BLaER1 treated with 17β-estradiol and CSF1 and Interleukin-3, amounts not matched to agents 10 nM and 100 nM (cell line): Measurements from ENCODE around the gene MSL3B.
"Not testable (repeated sequence)": the region's sequence is repeated elsewhere in the genome, so short reads cannot be mapped to it uniquely, and the experiment has no call there.

Source experiments
- H3K27ac ChIP-seq, 11 experiments: shearing (Covaris generic); formaldehyde crosslinking; 2 replicates each; pipeline ENCODE4 v1.8.1; 2022
- H3K27me3 ChIP-seq, 11 experiments: shearing (Covaris generic); formaldehyde crosslinking; 2 replicates each; pipeline ENCODE4 v1.8.1; 2022
- H3K36me3 ChIP-seq, 11 experiments: shearing (Covaris generic); formaldehyde crosslinking; 2 replicates each; pipeline ENCODE4 v1.8.1; 2022
- H3K4me1 ChIP-seq, 10 experiments: shearing (Covaris generic); formaldehyde crosslinking; 2 replicates each; pipeline ENCODE4 v1.8.1; 2022
- H3K4me2 ChIP-seq, 11 experiments: shearing (Covaris generic); formaldehyde crosslinking; 2 replicates each; pipeline ENCODE4 v1.8.1; 2022
- H3K4me3 ChIP-seq, 10 experiments: shearing (Covaris generic); formaldehyde crosslinking; 2 replicates each; pipeline ENCODE4 v1.8.1; 2022
- H3K9ac ChIP-seq, 11 experiments: shearing (Covaris generic); formaldehyde crosslinking; 2 replicates each; pipeline ENCODE4 v1.8.1; 2022
- H3K9me3 ChIP-seq, 11 experiments: shearing (Covaris generic); formaldehyde crosslinking; replicated peaks in 1 of 11; 2 replicates each; pipeline ENCODE4 v1.8.1; 2022
- H4K20me1 ChIP-seq, 11 experiments: shearing (Covaris generic); formaldehyde crosslinking; 2 replicates each; pipeline ENCODE4 v1.8.1; 2022
- Cebpa-rat ChIP-seq, 11 experiments: shearing (Covaris generic); IDR thresholded peaks; 2 replicates each; pipeline ENCODE4 v1.8.1; 2022

MSL3B gene

GRCh38 chr2:233882353-233882752 is 14.2 kb upstream of the MSL3B start:
- Histone ChIP-seq H3K27me3 (no peaks in the 10 kb centered on the region), H3K27ac (no peak overlapping the region), H3K4me2 (no peak overlapping the region), H4K20me1 (no peaks in the 10 kb centered on the region), H3K9ac (no peak overlapping the region), H3K9me3 (peaks cover 19 to 44% (median 25%) of the 10 kb centered on the region in 11 experiments), H3K36me3 (no peaks in the 10 kb centered on the region), H3K4me3 (no peak overlapping the region), H3K4me1 (no peaks in the 10 kb centered on the region)
- no peak for TF ChIP-seq Cebpa-rat (IDR thresholded peaks at IDR 0.05)

GRCh38 chr2:233872125-233872524 is 3.9 kb upstream of the MSL3B start:
- H3K9ac ChIP-seq, H3K4me1 ChIP-seq, H3K4me2 ChIP-seq, H3K36me3 ChIP-seq, H3K4me3 ChIP-seq, H3K27me3 ChIP-seq, H3K27ac ChIP-seq, H4K20me1 ChIP-seq: not testable (repeated sequence)
- H3K9me3 ChIP-seq, result peaks cover 11 to 34% (median 21%) of the 10 kb centered on the region in 11 experiments; a peak in 21 of 22 replicates

GRCh38 chr2:233871432-233871831 is 3.2 kb upstream of the MSL3B start:
- Histone ChIP-seq H3K27ac (no peak overlapping the region), H3K36me3 (no peaks in the 10 kb centered on the region), H4K20me1 (no peaks in the 10 kb centered on the region), H3K4me1 (no peaks in the 10 kb centered on the region), H3K9ac (no peak overlapping the region), H3K9me3 (peaks cover 11 to 31% (median 21%) of the 10 kb centered on the region in 11 experiments; a peak in 21 of 22 replicates), H3K27me3 (no peaks in the 10 kb centered on the region; a peak in 1 of 22 replicates), H3K4me3 (no peak overlapping the region), H3K4me2 (no peak overlapping the region)
- no peak for TF ChIP-seq Cebpa-rat (IDR thresholded peaks at IDR 0.05)

GRCh38 chr2:233866479-233866878 is 1.7 kb downstream of the MSL3B start:
- H3K27me3 ChIP-seq, result no peaks in the 10 kb centered on the region; a peak in 1 of 22 replicates
- no peaks in the 10 kb centered on the region for H4K20me1 ChIP-seq
- no peak overlapping the region for H3K4me2 ChIP-seq
- peaks cover 11 to 31% (median 18%) of the 10 kb centered on the region in 11 experiments; a peak in 21 of 22 replicates for H3K9me3 ChIP-seq
- H3K4me3 ChIP-seq, result no peak overlapping the region
- H3K4me1 ChIP-seq, result no peaks in the 10 kb centered on the region
- H3K9ac ChIP-seq, result no peak overlapping the region
- no peak for TF ChIP-seq Cebpa-rat (IDR thresholded peaks at IDR 0.05)
- no peak overlapping the region for H3K27ac ChIP-seq
- H3K36me3 ChIP-seq, result no peaks in the 10 kb centered on the region

GRCh38 chr2:233865838-233866237 is 2.3 kb downstream of the MSL3B start:
- H3K36me3 ChIP-seq, result no peaks in the 10 kb centered on the region
- no peak for TF ChIP-seq Cebpa-rat (IDR thresholded peaks at IDR 0.05)
- peaks cover 11 to 31% (median 16%) of the 10 kb centered on the region in 11 experiments; a peak in 21 of 22 replicates for H3K9me3 ChIP-seq
- no peaks in the 10 kb centered on the region for H3K4me1 ChIP-seq
- no peaks in the 10 kb centered on the region; a peak in 1 of 22 replicates for H3K27me3 ChIP-seq
- H3K4me3 ChIP-seq, result no peak overlapping the region
- no peak overlapping the region for H3K27ac ChIP-seq
- H3K4me2 ChIP-seq, result no peak overlapping the region
- no peak overlapping the region for H3K9ac ChIP-seq
- no peaks in the 10 kb centered on the region for H4K20me1 ChIP-seq

- Histone ChIP-seq H3K4me1 (no peaks in the 10 kb centered on the region), H3K9ac (no peak overlapping the region), H3K4me2 (no peak overlapping the region), H3K27me3 (no peaks in the 10 kb centered on the region), H3K27ac (no peak overlapping the region), H3K36me3 (no peaks in the 10 kb centered on the region), H4K20me1 (no peaks in the 10 kb centered on the region), H3K9me3 (0 out of 22 replicates have a peak, but pooled peaks cover 0 to 8% (median 0%) of the 10 kb centered on the region in 11 experiments), H3K4me3 (no peak overlapping the region)
- no peak for TF ChIP-seq Cebpa-rat (IDR thresholded peaks at IDR 0.05)
Measured at GRCh38 chr2:233862261-233862768, 5.9 kb downstream of the MSL3B start.

DNA sequence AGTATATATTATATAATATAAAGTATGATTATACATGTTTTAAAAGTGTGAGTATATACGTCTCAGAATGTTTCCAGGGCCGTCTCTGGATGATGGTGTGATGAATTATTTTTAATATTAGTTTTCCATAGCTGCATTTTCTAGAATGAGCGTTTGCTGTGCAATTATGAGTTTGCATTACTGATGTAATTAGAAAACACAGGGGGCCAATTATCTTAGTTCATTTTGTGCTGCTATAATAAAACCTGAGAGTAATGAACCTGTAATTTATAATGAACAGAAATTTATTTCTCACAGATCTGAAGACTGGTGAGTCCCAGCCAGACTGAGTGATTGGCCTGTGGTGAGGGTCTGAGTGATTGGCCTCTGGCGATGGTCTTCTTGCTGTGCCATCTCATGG is 9.9 kb downstream of the MSL3B start:
- Histone ChIP-seq H3K36me3 (peaks cover 0 to 2% (median 0%) of the 10 kb centered on the region in 11 experiments; a peak in 4 of 22 replicates), H3K9me3 (peaks cover 0 to 13% (median 5%) of the 10 kb centered on the region in 11 experiments; a peak in 7 of 22 replicates), H3K4me1 (peaks cover 3 to 13% (median 6%) of the 10 kb centered on the region in 10 experiments), H3K4me3 (no peak overlapping the region), H3K9ac (no peak overlapping the region), H3K27me3 (no peaks in the 10 kb centered on the region), H3K27ac (no peak overlapping the region), H4K20me1 (peaks cover 0 to 4% (median 0%) of the 10 kb centered on the region in 11 experiments; a peak in 4 of 22 replicates), H3K4me2 (no peak overlapping the region)
- TF ChIP-seq Cebpa-rat (IDR thresholded peaks at IDR 0.05), result no peak

DNA sequence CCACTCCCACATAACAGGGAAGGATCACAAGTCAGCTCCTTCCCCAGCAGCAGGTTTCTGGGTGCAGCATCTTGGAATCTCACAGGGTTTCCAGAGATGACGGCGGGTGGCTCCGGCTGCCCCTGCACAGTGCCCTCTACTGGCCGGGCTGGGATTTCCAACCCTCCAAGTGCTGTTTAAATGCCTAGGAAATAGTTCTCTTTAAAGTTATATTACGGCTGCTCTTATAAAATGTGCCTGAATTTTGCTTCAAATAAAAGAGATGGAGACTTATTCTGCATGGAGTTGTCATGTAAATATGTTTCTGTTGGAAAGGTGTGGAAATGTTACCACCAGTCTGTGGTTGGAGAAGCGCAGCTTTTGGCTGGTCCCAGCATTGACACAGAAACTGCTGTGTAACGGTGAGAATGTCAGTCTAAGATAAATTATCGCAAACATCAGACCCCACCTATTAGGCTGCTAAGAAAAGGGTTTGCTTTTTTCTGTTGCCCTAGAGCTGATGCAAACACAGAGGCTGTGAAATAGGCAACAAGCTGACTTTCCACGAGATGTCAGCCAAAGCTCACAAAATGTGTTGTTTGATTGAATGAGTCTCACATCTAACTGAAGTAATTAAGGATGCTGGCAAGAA is 10.6 kb downstream of the MSL3B start:
- Histone ChIP-seq H3K4me2 (no peak overlapping the region), H4K20me1 (peaks cover 0 to 10% (median 0%) of the 10 kb centered on the region in 11 experiments; a peak in 4 of 22 replicates), H3K36me3 (peaks cover 0 to 9% (median 3%) of the 10 kb centered on the region in 11 experiments; a peak in 7 of 22 replicates), H3K27ac (no peak overlapping the region), H3K4me3 (no peak overlapping the region), H3K4me1 (peaks cover 10 to 20% (median 13%) of the 10 kb centered on the region in 10 experiments), H3K9me3 (peaks cover 0 to 13% (median 0%) of the 10 kb centered on the region in 11 experiments; a peak in 7 of 22 replicates), H3K9ac (no peak overlapping the region), H3K27me3 (no peaks in the 10 kb centered on the region)
- no peak for TF ChIP-seq Cebpa-rat (IDR thresholded peaks at IDR 0.05)

GRCh38 chr2:233856184-233856583 is 12.0 kb downstream of the MSL3B start:
- H3K4me2 ChIP-seq, result no peak overlapping the region
- no peak overlapping the region for H3K27ac ChIP-seq
- peaks cover 0 to 23% (median 12%) of the 10 kb centered on the region in 11 experiments; a peak in 13 of 22 replicates for H4K20me1 ChIP-seq
- TF ChIP-seq Cebpa-rat (IDR thresholded peaks at IDR 0.05), result no peak
- H3K9ac ChIP-seq, result no peak overlapping the region
- H3K9me3 ChIP-seq, result peaks cover 0 to 13% (median 0%) of the 10 kb centered on the region in 11 experiments; a peak in 7 of 22 replicates
- H3K27me3 ChIP-seq, result no peaks in the 10 kb centered on the region
- peaks cover 21 to 35% (median 24%) of the 10 kb centered on the region in 10 experiments for H3K4me1 ChIP-seq
- peaks cover 0 to 23% (median 17%) of the 10 kb centered on the region in 11 experiments; a peak in 17 of 22 replicates for H3K36me3 ChIP-seq
- no peak overlapping the region for H3K4me3 ChIP-seq
